ENCODE measurements around the gene PRDM16.

- no peak for TF ChIP-seq RAD21 (conservative IDR thresholded peaks at IDR 0.05)
- no peak for TF ChIP-seq EP300 (conservative IDR thresholded peaks at IDR 0.05; ENCODE audit: poor library complexity, severe bottlenecking)
- no peak for TF ChIP-seq CTCF (IDR thresholded peaks at IDR 0.05; ENCODE audit: poor library complexity, severe bottlenecking)
- no peak for TF ChIP-seq TAF1 (IDR thresholded peaks at IDR 0.05; ENCODE audit: low read depth)
- no peak for TF ChIP-seq POLR2AphosphoS5 (IDR thresholded peaks at IDR 0.05)
- TF ChIP-seq EZH2 (IDR thresholded peaks at IDR 0.05; ENCODE audit: borderline replicate concordance, insufficient read depth, low read length, poor library complexity, severe bottlenecking), result no peak
- TF ChIP-seq SMC3 (conservative IDR thresholded peaks at IDR 0.05; ENCODE audit: poor library complexity), result no peak
- TF ChIP-seq REST (IDR thresholded peaks at IDR 0.05; ENCODE audit: borderline replicate concordance), result no peak
- no peak for TF ChIP-seq MXI1 (conservative IDR thresholded peaks at IDR 0.05; ENCODE audit: poor library complexity, severe bottlenecking)
Observed at GRCh38 chr1:3341236-3341994, 272.4 kb downstream of the PRDM16 start.

Measured in neural cell (in vitro differentiated cells).